ENCODE data around the gene TMTC2. TPM values are rescaled to one million over a fixed set of nuclear protein-coding genes. Genes with fewer than 3 reads are reported as not detected.

Gene TMTC2
- total RNA-seq, 2 experiments from 2014 or later = 1.8 to 2.1 TPM

GRCh38 chr12:83142914-83143313, 456.2 kb downstream of the TMTC2 start:
- H3K4me1 ChIP-seq (ENCODE audit: insufficient read depth, low read length) = no peaks in the 10 kb centered on the region
- H3K36me3 Mint-ChIP-seq (ENCODE audit: low read depth) = no peaks in the 10 kb centered on the region
- H3K9me3 ChIP-seq (ENCODE audit: control insufficient read depth in 1 of 2, insufficient read depth in 1 of 2, low read length in 2 of 2) = peaks cover 0 to 7% of the 10 kb centered on the region in 2 experiments
- H3K27ac Mint-ChIP-seq = no peak overlapping the region
- peaks cover 4% of the 10 kb centered on the region for H3K9me3 Mint-ChIP-seq
- no peak overlapping the region for H3K27ac ChIP-seq (ENCODE audit: low read depth in 1 of 2, low read length in 2 of 2)
- H3K4me3 ChIP-seq (ENCODE audit: low read length) = no peak overlapping the region
- ChIA-PET CTCF (interaction anchor here (0.7 kb wide), 1 partner anchor 550 kb away, joined by 3 read pairs; no protein-coding TSS in a partner anchor), POLR2A (no interaction called here)
- TF ChIP-seq CTCF (IDR thresholded peaks at IDR 0.05) = no peak
- no peaks in the 10 kb centered on the region for H3K36me3 ChIP-seq (ENCODE audit: insufficient read depth, low read length)
- no peaks in the 10 kb centered on the region for H3K4me1 Mint-ChIP-seq (ENCODE audit: low read depth)
- DNase-seq = no peak
- no peak for ATAC-seq (ENCODE audit: poor library complexity)
- intact Hi-C loops (cut with DNase I, micrococcal nuclease) = no loop called here
- H3K27me3 ChIP-seq (ENCODE audit: control insufficient read depth in 1 of 2, insufficient read depth in 2 of 2, low read length in 2 of 2) = no peaks in the 10 kb centered on the region
- H3K4me3 Mint-ChIP-seq = no peak overlapping the region
- H3K27me3 Mint-ChIP-seq = no peaks in the 10 kb centered on the region

GRCh38 chr12:83143950-83144349, 457.2 kb downstream of the TMTC2 start:
- Mint-ChIP-seq H3K4me3 (no peak overlapping the region), H3K4me1 (ENCODE audit: low read depth) (no peaks in the 10 kb centered on the region), H3K36me3 (ENCODE audit: low read depth) (no peaks in the 10 kb centered on the region), H3K9me3 (peaks cover 4% of the 10 kb centered on the region), H3K27me3 (no peaks in the 10 kb centered on the region), H3K27ac (no peak overlapping the region)
- intact Hi-C loops (cut with DNase I, micrococcal nuclease) = no loop called here
- ChIA-PET CTCF (interaction anchor here (0.7 kb wide), 1 partner anchor 17 kb away, joined by 3 read pairs; no protein-coding TSS in a partner anchor), POLR2A (no interaction called here)
- H3K4me1 ChIP-seq (ENCODE audit: insufficient read depth, low read length) = no peaks in the 10 kb centered on the region
- no peak for ATAC-seq (ENCODE audit: poor library complexity)
- peaks cover 0 to 7% of the 10 kb centered on the region in 2 experiments for H3K9me3 ChIP-seq (ENCODE audit: control insufficient read depth in 1 of 2, insufficient read depth in 1 of 2, low read length in 2 of 2)
- no peak overlapping the region for H3K4me3 ChIP-seq (ENCODE audit: low read length)
- DNase-seq = no peak
- TF ChIP-seq CTCF (IDR thresholded peaks at IDR 0.05) = no peak
- no peak overlapping the region for H3K27ac ChIP-seq (ENCODE audit: low read depth in 1 of 2, low read length in 2 of 2)
- no peaks in the 10 kb centered on the region for H3K27me3 ChIP-seq (ENCODE audit: control insufficient read depth in 1 of 2, insufficient read depth in 2 of 2, low read length in 2 of 2)
- H3K36me3 ChIP-seq (ENCODE audit: insufficient read depth, low read length) = no peaks in the 10 kb centered on the region

GRCh38 chr12:83145325-83145840, 458.7 kb downstream of the TMTC2 start:
- Mint-ChIP-seq H3K9me3 (peaks cover 4% of the 10 kb centered on the region), H3K27ac (no peak overlapping the region), H3K4me1 (ENCODE audit: low read depth) (no peaks in the 10 kb centered on the region), H3K36me3 (ENCODE audit: low read depth) (no peaks in the 10 kb centered on the region), H3K27me3 (no peaks in the 10 kb centered on the region), H3K4me3 (no peak overlapping the region)
- DNase-seq (no peak), ATAC-seq (ENCODE audit: poor library complexity) (no peak)
- POLR2A ChIA-PET = no interaction called here
- Histone ChIP-seq H3K36me3 (ENCODE audit: insufficient read depth, low read length) (no peaks in the 10 kb centered on the region), H3K27ac (ENCODE audit: low read depth in 1 of 2, low read length in 2 of 2) (no peak overlapping the region), H3K4me3 (ENCODE audit: low read length) (no peak overlapping the region), H3K4me1 (ENCODE audit: insufficient read depth, low read length) (no peaks in the 10 kb centered on the region), H3K9me3 (ENCODE audit: control insufficient read depth in 1 of 2, insufficient read depth in 1 of 2, low read length in 2 of 2) (no peaks in the 10 kb centered on the region), H3K27me3 (ENCODE audit: control insufficient read depth in 1 of 2, insufficient read depth in 2 of 2, low read length in 2 of 2) (no peaks in the 10 kb centered on the region)
- intact Hi-C loops (cut with DNase I, micrococcal nuclease) = no loop called here
- no peak for TF ChIP-seq CTCF (IDR thresholded peaks at IDR 0.05)
- CTCF ChIA-PET = no interaction called here

Data from CD4-positive, alpha-beta T cell (primary cell).